Measurements from ENCODE around the gene AATK. TPM values are rescaled to one million over a fixed set of nuclear protein-coding genes. Genes with fewer than 3 reads are reported as not detected.

AATK gene
- total and polyA plus RNA-seq, 10 of the 15 experiments (the other 5 are each of a cell fraction or from before 2014, with no cell fraction given) = 0.04 TPM; not detected in 9

GRCh38 chr17:81109957-81110356, 56.1 kb downstream of the AATK start:
- in situ Hi-C loops (cut with MboI) = no loop called here
- intact Hi-C loops (cut with micrococcal nuclease; ENCODE audit: unreplicated experiment) = no loop called here
- no peak overlapping the region for H3K27ac ChIP-seq (ENCODE audit: control insufficient read depth, insufficient read depth)
- ChIA-PET CTCF (interaction anchor here (0.5 kb wide), 1 partner anchor 66 kb away, joined by 3 read pairs; no protein-coding TSS in a partner anchor), SMC1A (ENCODE audit: uncharacterized antibody, unreplicated experiment) (no interaction called here), RAD21 (ENCODE audit: unreplicated experiment) (no interaction called here), POLR2A (no interaction called here)
- WGBS (ENCODE audit: insufficient coverage, insufficient replicate concordance, low lambda C conversion rate, missing lambda C conversion rate) = 50% methylated on average over 22 of the region's 22 CpGs
- no peak overlapping the region for H3K4me3 ChIP-seq
- FAIRE-seq (no peak), DNase-seq (ENCODE audit: low read depth, low spot score) (no peak), ATAC-seq (no peak)
- no peak overlapping the region for H3K9ac ChIP-seq (ENCODE audit: control insufficient read depth, insufficient read depth, low read length)
- H3K79me2 ChIP-seq (ENCODE audit: control insufficient read depth, insufficient read depth, low read length) = no peaks in the 10 kb centered on the region
- no peaks in the 10 kb centered on the region; a peak in 1 of 4 replicates for H3K27me3 ChIP-seq (replicated peaks in 1 of 2; ENCODE audit: control insufficient read depth in 2 of 2, insufficient read depth in 2 of 2, low read length in 1 of 2)
- H4K20me1 ChIP-seq (ENCODE audit: control insufficient read depth, insufficient read depth) = no peaks in the 10 kb centered on the region
- H3K4me1 ChIP-seq (ENCODE audit: control insufficient read depth, insufficient read depth, low read length) = no peaks in the 10 kb centered on the region
- H3K36me3 ChIP-seq (ENCODE audit: control insufficient read depth in 2 of 2, insufficient read depth in 2 of 2, low read length in 1 of 2) = no peaks in the 10 kb centered on the region
- no peak overlapping the region for H2AFZ ChIP-seq (ENCODE audit: control insufficient read depth, low read depth, low read length)
- BruUV-seq (replicated peaks) = no TSS peak
- no peaks in the 10 kb centered on the region for H3K9me3 ChIP-seq (replicated peaks; ENCODE audit: control insufficient read depth, insufficient read depth, low read length)
- no peak overlapping the region for H3K4me2 ChIP-seq (ENCODE audit: control insufficient read depth, insufficient read depth)
- no peak for TF ChIP-seq HCFC1 (IDR thresholded peaks at IDR 0.05; ENCODE audit: low read length)
- TF ChIP-seq PKNOX1 (IDR thresholded peaks at IDR 0.05) = no peak
- TF ChIP-seq ZNF274 (IDR thresholded peaks at IDR 0.05; ENCODE audit: insufficient read depth, insufficient read length) = no peak
- TF ChIP-seq MTA2 (IDR thresholded peaks at IDR 0.05; ENCODE audit: low read depth) = no peak
- TF ChIP-seq YBX1 (IDR thresholded peaks at IDR 0.05) = no peak
- TF ChIP-seq ZSCAN29 (IDR thresholded peaks at IDR 0.05) = no peak
- no peak for TF ChIP-seq BCLAF1 (IDR thresholded peaks at IDR 0.05)
- no peak for TF ChIP-seq ZBTB33 (IDR thresholded peaks at IDR 0.05)
- no peak for TF ChIP-seq MEF2B (IDR thresholded peaks at IDR 0.05; ENCODE audit: partially characterized antibody, poor library complexity, severe bottlenecking)
- TF ChIP-seq STAT1 (conservative IDR thresholded peaks at IDR 0.05) = no peak
- TF ChIP-seq NKRF (conservative IDR thresholded peaks at IDR 0.05) = no peak
- TF ChIP-seq MLLT1 (IDR thresholded peaks at IDR 0.05) = no peak
- TF ChIP-seq TARDBP (IDR thresholded peaks at IDR 0.05; ENCODE audit: borderline replicate concordance) = no peak
- TF ChIP-seq BCL3 (IDR thresholded peaks at IDR 0.05; ENCODE audit: borderline replicate concordance, insufficient read depth, low read depth, low read length, poor library complexity, severe bottlenecking) = no peak

Measured in GM12878 (cell line).